ENCODE measurements around the gene COL4A2.
"Not testable (repeated sequence)": the region's sequence is repeated elsewhere in the genome, so short reads cannot be mapped to it uniquely, and the experiment has no call there.

COL4A2 gene

DNA sequence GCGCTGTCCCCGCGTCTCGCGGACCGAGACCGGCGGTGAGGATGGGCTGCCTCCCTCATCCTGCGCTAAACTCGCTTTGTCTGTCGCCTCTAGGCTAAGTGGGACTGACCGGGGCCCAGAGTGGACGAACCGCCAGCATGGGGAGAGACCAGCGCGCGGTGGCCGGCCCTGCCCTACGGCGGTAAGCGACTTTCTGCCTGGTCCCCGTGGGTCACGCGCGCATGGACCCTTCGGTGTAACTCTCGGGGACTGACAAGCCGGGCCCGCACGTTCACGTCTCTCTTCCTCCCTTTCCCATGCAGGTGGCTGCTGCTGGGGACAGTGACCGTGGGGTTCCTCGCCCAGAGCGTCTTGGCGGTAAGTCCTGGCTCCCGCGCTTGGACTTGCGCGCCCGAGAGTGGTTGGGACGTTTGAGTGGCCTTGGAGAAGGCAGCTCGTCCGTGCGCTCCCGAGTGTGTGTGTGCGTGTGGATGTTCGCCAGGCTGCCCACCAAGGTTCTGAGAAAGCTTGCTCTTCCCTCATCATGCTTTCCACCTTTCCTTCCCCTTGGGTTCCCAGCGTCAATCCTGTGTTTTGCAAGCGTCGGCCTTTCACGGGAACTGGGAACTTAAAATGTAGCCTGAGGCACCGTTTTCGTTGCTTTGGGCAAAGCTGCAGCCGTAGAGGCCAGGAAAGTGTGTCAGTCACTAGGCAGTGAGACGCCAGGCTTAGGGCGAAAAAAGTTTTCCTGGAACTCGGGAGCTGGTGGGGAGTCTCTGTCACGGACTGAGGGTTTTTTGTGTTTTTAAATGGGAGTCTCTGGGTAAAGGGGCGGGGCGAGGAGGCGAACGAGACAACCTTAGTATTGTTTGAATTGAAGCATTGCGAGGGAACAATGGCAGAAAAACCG, 927 bp downstream of the COL4A2 start:
- DNase-seq (ENCODE audit: low read depth) = no peak

DNA sequence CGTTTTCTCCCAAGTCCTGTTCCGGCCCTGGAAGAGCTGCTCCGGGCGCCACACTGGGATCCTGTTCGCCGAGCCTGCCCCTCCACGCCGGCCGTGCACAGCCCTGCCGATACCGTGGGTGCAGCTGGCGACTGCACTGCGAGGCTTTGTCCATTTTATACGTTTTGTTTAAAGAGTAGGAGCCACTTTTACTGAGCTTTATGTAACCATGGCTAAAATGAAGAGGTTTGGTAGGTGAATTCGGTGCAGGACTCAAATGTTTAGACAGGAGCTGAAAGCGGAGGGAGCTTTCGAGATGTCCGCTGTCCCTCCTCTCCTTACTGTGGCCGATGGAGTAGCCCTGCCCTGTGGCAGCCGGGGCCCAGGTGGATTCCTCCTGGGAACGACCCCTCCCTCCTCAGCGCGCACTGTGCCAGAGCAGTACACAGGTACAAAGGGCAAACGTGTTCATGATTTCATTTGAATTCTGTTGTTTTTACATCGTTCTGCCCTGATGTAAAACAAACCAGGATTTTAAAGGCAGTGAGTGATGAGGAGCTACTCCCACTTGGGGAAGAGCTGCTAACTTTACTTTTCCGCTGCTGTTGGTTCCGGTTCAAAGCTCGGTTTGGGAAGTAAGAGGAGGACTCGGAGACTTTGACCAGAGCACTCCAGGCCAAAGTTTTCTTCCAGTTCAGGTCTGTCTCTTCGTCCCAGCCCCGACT, 1.7 kb downstream of the COL4A2 start:
- no peak for DNase-seq (ENCODE audit: low read depth)

DNA sequence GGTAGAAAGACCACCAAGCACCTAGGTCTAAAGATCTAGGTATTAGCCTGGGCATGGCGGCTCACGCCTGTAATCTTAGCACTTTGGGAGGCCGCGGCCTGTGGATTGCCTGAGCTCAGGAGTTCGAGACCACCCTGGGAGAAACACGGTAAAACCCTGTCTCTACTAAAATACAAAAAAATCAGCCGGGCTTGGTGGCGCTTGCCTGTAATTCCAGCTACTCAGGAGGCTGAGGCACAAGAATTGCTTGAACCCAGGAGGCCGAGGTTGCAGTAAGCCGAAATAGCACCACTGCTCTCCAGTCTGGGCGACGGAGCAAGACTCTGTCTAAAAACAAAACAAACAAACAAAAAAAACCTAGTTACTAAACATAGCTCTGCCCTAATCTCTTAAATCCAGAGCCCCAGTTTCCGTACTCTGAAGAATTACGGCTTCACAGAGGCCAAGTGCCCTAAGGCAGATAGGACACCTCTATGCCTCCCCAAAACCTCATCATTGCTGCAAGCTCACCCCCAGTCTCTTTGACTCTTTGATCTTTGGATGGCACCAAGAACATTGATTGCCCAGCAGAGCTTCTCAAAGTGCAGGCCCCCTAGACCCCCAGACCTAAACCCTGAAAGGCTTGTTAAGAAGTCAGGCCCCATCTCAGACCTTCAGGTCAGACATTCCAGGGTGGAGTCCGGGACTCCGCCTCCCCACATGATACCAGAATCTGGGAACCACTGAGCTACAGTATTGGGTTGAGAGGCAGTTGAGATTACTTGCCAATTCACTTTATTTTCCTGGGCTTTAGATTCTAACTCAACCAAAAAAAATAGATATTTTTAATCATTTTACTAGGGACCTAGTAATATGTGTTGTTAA, 2.8 kb downstream of the COL4A2 start:
- DNase-seq (ENCODE audit: low read depth) = no peak

DNA sequence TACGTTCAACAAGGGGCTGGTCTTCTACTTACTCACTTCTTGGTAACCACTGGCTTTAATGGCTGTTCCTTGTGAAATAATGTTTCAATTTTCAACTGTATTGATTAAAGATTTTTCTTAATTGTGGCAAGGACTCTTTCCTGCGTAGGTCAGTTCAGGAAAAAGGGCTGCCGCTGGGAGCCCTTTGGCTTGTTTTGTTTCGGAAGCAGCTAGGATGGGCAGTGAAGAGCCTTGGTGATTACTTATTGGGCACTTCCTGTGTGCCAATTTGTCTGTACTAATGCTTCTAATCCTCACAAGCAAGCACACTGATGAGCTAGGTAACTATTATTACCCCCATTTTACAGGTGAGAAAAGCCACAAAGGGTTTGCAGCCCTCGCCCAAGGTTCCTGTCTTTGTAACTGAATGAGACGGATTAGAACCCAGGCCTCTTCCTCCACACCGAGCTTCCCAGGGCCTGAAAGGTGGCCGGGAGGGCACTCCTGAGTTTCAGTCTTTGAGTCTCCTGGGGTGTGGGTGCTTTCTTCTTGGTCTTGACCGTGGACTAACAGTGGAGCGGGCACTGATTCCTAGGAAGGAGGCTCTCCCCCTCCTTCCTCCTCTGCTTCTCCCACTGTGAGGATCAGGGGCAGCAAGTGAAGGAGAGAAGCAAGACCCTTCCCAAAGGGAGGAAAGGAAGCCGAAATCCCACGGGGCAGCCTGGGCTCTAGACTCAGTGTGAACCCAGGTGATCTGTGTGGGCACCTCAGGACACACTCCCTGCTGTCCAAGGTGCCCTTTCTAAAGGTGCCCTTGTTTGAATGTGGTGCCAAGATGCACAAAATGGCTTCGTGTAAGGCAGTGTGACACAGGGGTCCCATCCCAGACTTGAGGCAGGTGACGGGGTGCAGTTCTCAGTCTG, 3.7 kb downstream of the COL4A2 start:
- DNase-seq (ENCODE audit: low read depth) = no peak

DNA sequence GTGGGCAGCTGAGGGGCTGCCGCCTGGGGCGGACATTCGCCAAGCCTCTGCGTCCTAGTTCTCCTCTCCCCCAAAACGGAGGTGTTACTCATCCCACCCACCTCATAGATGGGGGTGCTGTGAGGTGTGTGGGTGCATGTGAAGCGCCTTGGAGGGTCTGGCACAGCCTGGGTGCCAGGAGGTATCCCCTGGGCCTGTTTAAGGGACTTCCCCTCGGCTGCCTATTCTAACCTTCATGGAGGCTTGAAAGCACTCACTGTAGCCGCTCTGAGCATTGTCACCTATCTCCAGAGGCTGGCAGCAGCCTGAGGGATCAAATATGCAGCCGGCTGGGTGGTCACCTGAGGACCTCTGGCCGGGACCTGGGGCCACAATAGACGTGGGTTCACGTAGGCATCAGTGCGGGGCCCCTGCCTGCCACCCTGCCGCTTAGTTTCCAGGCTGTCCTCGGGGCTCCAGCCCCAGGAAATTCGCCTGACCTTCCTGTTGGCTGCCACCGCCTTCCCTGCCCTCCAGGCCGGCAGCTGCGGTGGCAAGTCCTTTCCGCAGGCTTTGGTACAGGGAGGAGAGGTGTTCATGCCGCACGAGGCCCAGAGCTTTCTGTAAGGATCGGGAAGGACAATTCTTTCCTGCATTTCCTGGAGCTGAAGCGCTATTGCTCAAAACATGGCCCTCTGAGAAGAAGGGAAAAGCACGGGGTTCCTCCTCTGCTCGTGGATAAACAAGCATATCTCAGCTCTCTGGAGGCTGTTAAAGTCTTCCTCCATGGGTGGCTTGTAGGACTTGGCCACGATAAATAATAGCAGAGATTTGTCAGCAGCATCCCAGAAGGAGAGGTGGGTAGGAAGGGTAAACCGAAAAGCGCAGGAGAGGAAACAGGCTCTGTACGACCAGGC, 4.6 kb downstream of the COL4A2 start:
- DNase-seq (ENCODE audit: low read depth) = no peak

DNA sequence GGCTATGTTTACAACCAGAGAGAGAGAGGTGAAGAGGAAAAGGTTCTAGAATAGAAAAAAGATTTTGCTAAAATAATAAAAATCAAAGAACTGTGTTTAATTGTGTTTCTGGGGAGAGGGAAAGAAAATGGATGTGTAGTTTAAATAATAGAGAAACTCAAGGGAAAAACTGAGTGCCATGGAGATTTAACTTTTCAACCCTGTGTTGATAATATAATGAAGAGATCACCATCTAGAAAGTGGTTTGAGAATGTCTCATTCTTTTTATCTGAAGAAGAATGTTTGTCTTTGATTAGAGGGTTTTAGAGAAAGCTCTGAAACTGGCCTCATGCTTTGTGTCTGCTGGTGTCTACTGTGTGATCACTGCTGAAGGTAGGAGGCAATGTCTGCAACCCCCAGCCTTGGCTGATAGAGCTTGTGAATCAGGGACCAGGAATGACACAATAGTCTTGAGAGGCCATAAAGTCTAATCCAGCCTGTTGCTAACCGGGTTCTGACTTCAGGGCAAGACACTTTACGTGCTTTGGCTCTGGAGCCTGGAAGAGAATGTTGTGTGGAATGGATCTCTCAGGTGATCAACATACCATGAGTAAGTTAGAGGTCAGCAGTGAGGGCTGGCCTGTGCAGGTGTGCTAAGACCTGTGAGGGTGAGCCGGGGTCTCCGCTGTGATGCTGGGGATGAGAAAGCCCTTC, 5.4 kb downstream of the COL4A2 start:
- no peak for DNase-seq (ENCODE audit: low read depth)

DNA sequence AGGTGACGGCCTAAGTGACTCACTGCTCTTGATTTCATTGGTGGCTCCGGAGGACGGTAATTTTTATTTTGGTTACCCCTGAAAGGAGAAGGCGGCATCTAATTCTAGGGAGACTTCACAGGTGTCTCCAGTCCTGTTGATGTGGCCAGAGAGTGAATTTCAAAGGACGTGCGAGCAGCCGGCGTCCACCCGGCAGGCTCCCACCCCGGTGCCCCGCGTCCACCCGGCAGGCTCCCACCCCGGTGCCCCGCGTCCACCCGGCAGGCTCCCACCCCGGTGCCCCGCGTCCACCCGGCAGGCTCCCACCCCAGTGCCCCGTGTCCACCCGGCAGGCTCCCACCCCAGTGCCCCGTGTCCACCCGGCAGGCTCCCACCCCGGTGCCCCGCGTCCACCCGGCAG, 6.2 kb downstream of the COL4A2 start:
- DNase-seq (ENCODE audit: low read depth) = not testable (repeated sequence)

DNA sequence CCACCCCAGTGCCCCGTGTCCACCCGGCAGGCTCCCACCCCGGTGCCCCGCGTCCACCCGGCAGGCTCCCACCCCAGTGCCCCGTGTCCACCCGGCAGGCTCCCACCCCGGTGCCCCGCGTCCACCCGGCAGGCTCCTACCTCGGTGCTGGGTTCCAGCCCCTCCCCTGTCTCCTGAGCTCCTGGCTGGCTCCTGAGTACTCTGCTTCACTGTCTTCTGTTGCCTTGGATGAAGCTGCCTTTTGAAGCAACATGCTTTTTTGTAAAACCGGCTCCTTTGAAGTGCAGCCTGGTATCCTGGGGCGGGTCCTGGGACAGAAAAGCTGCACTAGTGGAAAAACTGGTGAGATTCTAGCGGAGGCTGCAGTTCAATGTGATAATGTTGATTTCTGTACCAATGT, 6.6 kb downstream of the COL4A2 start:
- not testable (repeated sequence) for DNase-seq (ENCODE audit: low read depth)

DNA sequence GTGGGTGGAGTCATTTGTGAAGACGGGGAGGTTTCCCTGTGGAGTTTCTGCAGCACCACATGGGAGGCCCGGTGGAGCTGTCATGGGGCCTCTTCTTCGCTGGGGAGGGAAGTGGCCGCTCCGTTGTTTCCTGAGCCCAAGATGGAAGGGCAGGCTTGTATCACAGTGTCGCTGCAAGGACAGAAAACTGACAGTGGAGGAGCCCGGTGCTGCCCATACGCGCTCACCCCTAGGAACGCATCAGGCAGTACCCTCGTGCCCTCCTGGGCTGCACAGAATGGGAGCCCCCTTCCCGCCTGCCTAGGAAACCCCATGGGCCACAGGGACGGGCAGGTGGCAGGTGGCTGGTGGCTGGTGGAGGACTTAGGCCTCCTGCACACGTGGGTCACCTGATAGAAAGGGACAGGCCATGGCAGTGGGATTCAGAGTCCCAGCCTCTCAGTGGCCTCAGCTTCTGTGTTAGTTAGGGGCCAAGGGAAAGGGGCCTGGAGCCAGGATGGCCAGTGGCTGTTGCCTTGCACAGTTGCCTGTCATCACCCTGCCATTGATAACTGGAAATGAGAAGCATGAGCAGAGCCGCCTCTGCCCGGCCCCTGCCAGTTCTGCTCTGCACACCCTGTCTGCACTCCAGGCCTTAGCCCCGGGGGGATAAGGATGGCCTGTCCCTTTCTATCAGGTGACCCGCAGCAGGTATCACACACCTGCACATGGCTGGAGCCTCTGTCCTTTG, 7.6 kb downstream of the COL4A2 start:
- no peak for DNase-seq (ENCODE audit: low read depth)

DNA sequence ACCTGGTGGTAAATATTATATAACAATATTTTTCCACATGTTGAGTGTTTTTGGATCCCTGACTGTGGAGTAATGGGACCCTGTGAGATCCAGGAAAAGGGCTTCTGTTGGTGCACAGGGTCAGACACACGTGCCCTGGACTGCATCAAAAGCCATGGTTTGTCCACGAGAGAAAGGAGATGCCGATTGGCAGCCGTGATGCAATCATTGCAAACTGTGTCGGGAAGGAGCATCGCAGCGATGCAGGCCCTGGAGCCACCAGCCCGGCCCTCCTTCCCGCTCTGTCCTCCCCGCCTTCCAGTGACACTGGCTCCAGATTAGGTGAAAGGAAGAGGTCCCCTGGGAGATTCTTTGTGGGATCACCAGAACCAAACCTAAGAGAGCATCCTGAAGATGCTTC, 9.1 kb downstream of the COL4A2 start:
- DNase-seq (ENCODE audit: low read depth) = no peak

DNA sequence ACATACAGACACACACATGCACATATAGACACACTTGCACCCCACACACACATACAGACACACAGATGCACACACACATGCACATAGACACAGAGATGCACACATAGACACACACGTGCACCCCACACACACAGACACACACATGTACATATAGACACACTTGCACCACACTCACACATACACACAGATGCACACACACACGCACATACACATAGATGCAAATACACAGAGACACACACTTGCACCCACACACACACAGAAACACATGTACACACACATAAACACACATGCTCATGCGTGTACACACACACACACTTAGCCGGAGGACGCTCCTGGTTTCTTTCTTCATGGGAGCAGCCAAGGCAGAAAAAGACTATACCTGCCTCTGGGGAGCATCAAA, 10.0 kb downstream of the COL4A2 start:
- no peak for DNase-seq (ENCODE audit: low read depth)

DNA sequence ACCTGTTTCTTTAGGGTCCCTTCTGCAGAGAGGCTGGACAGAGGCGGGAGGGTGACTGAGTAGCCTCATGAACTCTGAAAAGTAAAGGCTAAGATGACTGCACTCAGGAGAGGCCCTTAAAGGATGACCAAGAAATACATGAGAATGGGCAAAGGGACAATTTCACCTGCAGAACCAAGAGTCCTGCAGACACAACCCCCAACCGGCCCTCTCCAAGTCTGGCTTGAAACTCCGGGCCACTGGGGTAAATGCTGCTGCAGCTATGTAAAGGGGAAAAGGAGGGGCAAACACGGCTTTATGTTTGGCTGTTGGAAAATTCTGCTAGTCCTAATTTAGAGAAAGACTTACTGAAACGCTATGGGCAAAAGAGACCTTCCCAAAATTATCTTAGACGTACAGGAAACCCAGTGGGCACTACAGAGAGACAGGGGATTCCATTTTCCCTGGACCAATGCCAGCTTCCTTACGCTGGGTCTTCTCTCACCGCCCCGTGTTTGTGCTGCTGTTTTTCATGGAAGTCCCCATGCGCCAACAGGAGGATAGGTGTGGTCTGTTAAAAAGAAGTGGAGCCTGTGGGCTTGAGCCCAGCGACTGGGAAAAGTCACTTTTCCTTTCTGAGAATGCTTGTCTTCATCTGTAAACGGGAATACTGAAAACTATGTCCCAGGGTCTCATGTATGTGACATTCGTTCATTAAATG, 10.6 kb downstream of the COL4A2 start:
- DNase-seq (ENCODE audit: low read depth) = no peak

DNA sequence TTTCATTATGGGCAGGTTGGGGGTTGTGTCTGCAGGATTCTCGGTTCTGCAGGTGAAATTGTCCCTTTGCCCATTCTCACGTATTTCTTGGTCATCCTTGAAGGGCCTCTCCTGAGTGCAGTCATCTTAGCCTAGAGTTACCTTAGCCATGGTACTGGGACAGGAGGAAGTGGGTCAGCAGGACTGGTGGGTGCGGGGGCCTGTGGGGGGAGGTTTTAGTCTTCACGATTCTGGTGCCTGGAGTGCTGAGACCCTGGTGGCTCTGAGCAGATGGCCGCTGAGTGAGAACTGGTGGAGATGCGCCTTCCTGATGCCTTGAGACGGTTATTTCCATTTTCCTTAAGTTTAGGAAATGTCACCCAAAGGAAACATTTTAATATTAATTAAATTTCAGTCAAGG, 11.8 kb downstream of the COL4A2 start:
- no peak for DNase-seq (ENCODE audit: low read depth)

DNA sequence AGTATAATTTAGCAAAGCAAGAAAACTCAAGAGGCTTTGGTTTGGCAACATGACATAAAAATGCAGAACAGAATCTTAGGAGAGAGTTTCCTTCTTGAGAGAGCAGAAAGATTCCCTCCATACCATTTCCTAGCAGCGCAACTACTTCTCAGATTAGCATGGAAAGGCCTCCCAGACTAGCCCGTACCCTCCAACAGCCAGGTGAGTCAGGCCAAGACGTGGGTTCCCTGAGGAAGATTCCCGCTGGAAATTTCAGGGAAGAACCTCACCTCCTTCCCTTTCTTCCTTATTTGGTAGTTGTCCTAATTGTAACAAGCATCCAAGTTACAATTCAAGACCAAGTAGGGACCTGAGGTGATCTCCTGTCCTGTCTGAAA, 12.3 kb downstream of the COL4A2 start:
- no peak for DNase-seq (ENCODE audit: low read depth)

DNA sequence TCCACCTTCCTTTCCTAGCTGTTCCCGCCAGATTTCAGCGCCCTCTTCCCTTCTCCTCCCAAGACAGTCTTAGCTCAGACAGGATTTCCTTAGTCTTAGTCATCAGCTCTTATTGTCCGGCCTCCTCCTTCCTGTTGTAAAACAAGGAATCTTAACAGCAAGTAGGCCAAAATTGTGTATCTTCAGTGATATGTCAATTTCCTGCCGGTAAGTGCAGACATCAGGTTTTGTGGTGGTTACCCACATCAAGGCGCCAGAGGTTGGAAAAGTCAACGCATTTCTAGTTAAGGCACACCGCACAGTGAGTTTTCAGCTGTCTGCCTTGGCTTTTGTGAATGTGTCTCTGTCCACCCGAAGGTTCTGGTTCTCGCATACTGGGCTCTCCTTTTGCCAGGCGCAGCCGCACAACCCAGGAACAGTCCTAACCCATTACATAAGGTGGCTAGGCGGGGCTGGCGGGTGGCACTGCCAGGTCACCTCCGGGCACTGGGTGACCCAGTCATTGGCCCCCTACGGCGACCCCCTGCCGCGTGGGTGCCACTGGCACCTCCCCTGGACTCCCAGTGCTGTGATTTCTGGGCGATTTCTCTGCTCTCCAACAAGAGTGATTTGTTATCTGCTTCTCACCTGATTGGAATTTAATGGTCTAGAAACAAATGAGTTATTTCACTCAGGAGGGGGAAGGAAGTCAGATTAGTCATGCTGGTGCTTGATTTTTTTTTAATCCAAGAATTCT, 12.9 kb downstream of the COL4A2 start:
- DNase-seq (ENCODE audit: low read depth) = no peak

DNA sequence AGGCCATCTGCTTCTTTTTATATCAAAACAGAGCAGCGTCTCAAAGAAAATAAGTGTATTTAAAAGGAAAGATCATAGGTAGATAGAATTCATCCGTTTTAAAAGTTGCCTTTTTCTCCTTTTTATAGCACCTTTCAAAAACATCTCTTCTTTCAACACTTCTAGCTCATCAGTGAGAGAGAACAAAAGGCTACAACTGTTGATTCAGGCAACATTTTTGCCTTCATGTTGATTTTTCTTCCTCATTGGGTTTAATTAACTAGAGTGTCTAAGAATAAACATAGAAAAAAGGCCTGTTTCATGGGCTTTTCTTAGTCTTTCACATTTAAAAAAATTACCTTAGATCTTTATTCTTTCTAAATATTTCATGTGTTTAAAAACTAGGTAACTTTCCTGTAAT, 13.6 kb downstream of the COL4A2 start:
- no peak for DNase-seq (ENCODE audit: low read depth)

DNA sequence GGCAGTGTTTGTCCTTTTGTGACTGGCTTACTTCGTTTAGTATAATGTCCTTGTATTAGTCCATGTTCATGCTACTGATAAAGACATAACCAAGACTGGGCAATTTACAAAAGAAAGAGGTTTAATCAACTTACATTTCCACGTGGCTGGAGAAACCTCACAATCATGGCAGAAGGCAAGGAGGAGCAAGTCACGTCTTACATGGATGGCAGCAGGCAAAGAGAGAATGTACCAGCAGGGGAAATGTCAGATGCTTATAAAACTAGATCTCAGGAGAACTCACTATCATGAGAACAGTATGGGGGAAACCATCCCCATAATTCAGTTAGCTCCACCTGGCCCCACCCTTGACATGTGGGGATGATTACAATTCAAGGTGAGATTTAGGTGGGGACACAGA, 14.5 kb downstream of the COL4A2 start:
- not testable (repeated sequence) for DNase-seq (ENCODE audit: low read depth)

Data from stimulated activated CD8-positive, alpha-beta memory T cell treated with anti-CD3 and anti-CD28 coated beads, Interleukin-4, amount 100 ng/mL, for 24 hours (primary cell).